Measurements from ENCODE around the gene MYO1E.
"Not testable (repeated sequence)": the region's sequence is repeated elsewhere in the genome, so short reads cannot be mapped to it uniquely, and the experiment has no call there.

Gene MYO1E

DNA sequence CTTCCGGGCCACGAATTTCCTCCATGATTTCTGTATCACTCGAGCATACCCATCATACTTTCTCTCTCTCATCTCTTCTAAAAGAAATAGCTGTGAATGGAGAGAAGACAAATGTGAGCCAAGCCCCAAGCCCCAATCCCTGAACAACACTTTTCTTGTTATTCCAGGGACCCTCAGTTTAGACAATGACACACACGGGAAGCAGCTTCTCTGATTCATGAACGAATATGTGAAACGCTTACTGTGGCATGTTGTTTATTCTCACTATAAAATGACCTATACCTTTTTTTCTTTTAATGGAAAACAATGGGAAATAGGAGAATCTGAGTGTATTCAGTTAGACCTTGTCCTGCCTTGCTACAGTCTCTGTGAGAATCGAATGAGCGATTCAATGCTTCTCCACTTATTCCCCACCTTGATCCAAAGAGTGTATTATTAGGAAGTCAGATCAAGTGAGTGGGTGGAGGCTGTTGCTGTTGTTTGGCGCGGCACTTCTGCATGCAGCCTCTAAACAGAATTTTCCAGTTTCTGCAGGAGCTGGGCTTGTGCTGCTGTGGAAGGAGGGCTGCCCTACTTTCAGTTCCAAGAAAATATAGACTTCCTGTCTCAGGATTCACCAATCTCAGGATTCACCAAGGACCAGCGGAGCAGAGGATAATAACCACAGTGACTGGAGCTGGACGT, 198.4 kb downstream of the MYO1E start:
- in situ Hi-C loops (cut with HindIII; ENCODE audit: low sequenced_read_pairs), result no loop called here

DNA sequence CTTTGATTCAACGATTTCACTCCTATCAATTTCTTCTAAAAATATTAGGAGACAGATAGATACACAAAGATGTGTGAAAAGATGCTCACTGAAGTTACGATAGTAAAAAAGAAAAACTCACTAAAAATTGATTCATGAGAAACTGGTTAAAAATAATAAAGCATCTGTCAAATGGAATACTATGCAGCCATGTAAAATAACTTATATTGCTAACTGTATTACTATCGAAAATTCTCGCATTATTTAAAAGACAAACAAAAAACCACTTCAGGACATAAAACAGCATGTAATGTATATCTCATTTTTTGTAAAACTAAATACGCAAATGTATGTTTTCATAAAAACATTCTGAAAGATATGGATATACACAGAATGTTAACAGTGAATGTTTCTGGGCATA, 199.5 kb downstream of the MYO1E start:
- in situ Hi-C loops (cut with HindIII; ENCODE audit: low sequenced_read_pairs), result no loop called here

DNA sequence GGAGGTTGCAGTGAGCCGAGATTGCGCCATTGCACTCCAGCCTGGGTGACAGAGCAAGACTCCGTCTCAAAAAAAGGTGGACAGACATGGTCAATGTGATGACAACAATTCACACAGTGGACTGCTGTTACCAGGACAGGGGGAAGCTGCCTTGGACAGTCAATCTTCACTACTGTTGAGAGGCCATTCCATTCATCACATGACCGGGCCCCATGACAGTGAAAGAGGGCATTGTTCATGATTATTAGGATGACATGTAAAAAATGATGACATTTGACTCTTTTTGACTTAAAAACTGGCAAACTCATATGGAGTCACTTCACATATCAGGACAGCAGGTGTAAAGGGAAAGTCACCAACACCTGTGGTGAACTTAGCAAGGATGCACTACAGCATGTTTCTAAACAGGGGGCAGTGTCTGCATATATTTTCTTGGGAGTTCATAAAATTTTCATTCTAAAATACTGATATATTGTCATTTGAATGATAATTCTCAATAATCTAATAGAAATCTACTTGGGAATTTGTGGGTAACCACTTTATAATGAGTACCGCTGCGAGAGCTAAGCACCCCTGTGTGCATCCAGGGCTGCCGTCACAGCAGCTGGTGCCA, 200.3 kb downstream of the MYO1E start:
- in situ Hi-C loops (cut with HindIII; ENCODE audit: low sequenced_read_pairs), result no loop called here

DNA sequence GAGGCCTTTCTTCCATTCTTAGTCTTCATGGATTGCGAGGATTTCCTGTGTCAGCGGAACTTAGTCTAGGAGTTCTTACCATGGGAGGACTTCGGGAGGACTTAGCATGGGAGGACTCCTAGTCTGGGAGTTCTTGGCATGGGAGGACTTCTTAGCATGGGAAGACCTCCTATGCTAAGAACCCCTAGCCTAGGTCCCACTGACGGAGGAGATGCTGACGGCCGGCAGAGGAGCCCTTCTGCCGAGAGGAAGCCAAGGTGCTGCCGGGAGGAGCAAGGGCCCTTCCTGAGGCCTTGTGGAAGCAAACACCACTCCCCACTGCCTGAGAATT, 201.6 kb downstream of the MYO1E start:
- in situ Hi-C loops (cut with HindIII; ENCODE audit: low sequenced_read_pairs), result no loop called here

DNA sequence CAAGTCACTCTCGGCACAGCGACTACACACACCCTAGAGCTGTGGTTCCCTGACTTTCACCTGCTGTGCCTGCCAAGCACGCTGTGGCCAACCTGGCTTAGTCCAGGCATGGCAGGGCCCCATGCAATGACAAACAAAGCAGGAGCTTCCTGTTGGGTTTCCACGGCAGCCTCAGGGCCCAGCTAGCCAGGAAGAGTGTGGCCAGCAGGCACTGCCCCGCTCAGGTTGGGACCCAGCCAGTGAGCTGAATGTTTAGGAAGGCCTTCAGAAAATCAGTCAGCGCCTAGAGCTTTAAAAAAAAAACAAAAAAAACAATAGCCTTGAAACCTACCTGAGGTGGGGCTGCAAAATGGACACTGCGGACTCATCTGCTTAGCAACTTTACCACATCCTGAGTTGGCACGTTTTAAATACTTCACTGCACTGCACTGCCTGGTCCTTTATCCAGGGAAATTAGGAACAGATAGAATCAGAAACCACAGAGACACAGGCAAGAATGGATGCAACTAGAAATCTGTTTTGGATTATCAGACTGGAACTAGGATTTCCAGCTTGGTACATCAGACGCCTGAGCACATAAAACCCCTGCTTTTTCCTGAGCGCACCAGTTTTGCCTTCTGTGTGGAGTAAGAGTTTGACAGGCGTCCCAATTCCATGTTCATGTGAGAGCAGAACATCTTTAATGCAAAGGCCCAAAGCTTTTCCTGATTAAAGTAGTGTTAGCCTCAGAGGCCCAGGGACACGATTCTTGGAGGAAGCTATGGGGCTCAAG, 202.2 kb downstream of the MYO1E start:
- in situ Hi-C loops (cut with HindIII; ENCODE audit: low sequenced_read_pairs), result no loop called here

DNA sequence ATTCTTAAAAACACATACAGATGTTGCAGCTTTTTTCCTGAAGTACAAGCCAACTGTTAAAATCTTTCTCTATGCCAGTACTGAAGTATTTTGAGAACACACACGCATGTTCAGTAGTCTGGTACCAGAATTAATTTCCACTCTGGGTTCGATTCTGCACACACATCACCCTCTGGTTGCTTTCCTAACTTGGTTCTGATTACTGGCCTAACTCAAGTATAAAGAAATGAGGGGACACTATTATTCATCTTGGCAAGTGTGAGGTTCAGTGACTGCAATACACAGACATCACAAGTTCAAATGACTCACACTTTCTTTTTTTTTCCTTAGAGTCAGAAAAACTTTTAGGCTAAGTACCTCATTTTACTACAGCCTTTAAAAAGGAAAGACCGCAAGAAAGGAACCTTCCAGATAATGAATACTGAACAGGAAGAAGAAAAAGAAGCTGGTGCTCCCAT, 203.4 kb downstream of the MYO1E start:
- in situ Hi-C loops (cut with HindIII; ENCODE audit: low sequenced_read_pairs), result no loop called here

DNA sequence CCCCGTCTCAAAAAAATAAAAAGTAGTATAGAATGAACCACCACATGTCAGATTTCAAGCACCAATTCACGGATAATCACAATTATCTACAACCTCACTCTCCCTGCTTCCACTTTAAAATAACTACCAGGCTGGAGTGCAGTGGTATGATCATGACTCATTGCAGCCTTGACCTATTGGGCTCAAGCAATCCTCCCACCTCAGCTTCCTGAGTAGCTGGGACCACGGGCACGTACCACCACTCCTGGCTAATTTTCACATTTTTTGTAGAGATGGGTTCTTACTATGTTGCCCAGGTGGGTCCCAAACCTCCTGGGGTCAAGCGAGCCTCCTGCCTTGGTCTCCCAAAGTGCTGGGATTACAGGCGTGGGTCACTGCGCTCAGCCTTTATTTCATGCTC, 204.1 kb downstream of the MYO1E start:
- in situ Hi-C loops (cut with HindIII; ENCODE audit: low sequenced_read_pairs), result no loop called here

DNA sequence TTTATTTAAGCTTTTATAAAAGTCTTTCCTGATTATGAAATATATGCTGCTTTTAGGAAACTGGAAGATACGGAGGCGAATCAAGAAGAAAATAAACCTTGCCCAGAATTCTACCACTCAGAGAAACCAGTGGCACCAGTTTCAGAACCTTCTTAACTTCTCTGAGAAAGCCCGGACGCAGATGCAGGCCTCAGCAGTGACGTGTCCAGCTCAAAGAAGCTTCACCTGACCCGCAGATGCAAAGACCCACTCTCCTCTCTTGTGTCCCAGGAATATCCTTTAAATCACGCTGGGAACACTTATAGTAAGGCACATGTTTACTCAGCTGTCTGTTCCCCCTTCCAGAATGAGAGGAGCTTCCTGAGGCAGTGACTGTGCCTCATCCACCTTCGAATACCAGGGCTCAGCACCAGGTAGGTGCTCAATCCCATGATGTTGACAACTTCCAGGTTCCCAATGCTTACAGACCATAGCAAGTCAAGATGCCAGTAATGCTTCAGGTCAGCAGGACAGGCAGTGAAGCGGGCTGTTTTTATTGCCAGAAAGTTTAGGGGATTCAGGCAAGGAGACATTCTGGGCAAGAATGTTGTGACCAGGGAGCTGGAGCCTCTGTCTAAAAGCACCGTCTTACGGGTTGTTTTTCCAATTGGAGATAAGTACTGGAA, 205.9 kb downstream of the MYO1E start:
- in situ Hi-C loops (cut with HindIII; ENCODE audit: low sequenced_read_pairs), result no loop called here

DNA sequence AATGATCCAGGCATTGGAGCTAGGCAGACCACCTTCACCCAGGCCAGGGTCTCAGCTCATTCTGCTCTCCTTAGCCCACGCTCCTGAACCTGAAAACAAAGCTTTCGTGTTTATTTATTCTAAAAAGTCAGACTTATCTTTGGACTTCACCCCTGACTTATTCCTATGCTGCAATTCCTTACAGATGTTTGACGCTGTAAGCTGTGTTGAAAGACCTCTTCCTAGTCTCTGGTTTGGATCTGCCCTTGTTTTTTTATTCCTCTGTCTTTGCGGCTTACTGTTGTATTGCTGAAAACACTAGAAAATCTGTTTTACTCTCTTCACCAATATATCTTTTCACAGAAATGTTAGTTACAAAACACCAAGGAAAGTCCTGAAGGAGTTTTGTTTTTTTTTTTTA, 206.5 kb downstream of the MYO1E start:
- in situ Hi-C loops (cut with HindIII; ENCODE audit: low sequenced_read_pairs), result no loop called here

DNA sequence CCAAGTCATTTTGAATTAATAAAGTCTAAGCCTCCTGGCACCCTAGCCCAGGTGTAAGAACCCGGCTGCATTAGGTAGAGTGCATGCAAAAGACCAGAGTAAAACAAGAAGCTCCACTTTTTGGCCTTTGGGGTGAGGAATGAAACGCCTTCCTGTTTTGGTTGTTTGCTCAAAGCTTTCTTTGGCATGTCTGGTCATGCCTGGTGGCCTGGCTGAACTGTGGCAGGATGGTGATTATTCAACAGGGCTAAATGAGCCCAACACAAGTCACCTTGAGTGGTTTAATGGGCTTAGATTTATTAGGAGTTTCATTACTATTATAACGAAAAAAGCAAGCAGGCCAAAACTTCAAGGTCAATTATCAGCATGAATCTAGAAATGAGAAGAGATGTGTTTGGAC, 206.9 kb downstream of the MYO1E start:
- in situ Hi-C loops (cut with HindIII; ENCODE audit: low sequenced_read_pairs), result no loop called here

DNA sequence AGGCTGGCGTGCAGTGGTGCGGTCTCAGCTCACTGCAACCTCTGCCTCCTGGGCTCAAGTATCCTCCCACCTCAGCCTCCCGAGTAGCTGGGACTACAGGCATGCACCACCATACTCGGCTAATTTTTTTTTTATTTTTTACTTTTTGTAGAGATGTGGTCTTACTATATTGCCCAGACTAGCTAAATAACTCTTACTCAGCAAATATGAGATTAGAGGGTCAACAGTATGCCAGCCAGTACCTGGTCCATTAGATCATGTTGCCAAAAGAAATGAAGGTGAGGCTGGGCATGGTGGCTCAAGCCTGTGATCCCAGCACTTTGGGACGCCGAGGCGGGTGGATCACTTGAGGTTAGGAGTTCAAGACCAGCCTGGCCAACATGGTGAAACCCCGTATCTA, 210.6 kb downstream of the MYO1E start:
- in situ Hi-C loops (cut with HindIII; ENCODE audit: low sequenced_read_pairs), result not testable (repeated sequence)

DNA sequence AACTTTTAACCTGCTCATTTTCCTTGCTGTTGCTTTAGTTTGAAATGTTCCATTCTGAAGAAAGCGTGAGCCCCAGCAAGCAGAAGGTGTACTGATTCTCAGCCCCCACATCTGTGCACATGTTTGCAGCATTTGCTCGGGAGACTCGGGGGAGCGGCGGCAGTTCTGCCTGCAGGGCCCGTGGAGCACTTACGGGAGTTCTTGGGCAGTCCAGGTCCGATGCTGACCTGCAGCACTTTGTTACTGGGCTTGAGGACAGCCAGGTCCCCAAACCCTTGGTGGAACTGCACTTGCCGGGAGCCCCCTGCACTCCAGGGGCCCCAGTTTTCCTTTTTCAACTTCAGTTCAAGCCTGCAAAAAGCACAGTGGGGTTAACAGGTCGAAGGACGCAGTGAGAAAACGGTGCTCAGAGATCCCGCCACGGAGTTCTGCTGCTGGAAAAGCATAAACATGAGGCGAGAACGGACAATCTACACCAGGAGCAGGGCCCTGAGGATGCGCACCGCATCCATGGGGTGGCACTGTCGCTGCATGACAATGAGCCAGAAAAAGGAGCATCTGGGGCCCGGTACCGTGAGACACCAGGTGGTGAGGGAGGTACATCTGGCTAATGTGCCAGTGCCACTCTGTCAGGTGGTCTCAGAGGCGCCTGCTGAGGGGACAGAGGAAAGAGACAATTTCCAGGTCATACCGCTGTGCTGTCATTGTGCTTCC, 211.6 kb downstream of the MYO1E start:
- in situ Hi-C loops (cut with HindIII; ENCODE audit: low sequenced_read_pairs), result no loop called here

DNA sequence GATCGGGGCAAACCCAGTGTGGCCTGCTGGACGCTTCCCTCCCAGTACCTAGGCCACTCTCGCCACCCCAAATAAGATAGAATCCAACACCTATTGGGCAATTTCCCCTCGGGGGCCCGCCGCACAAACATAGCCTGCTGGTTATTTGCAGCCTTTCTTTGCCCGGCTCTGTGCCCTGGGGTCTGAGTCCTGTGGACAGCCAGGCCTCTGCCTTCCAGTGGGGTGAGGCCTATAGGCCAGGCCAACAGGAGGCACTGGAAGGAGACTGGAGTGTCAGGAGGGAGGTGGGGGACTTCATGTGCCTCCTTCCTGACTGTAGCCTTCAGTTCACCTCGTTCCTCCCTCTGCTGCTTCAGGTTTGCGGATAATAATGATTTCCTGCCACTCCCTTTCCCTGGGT, 213.5 kb downstream of the MYO1E start:
- in situ Hi-C loops (cut with HindIII; ENCODE audit: low sequenced_read_pairs), result no loop called here

DNA sequence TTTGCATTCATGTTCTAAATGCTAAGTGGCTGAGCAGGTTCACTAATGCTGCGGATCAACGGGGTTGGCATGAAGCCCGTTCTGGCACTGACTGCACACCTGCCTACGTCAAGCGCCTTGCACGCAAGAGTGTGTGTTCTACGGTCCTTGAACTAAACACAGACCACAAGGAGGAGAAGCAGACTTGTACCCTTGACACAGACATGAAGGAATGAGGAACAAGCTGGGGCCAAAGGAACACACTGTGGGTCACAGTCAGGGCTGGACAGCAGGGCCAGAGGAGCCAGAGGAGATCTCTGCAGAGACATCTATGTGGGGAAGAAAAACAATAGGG, 214.0 kb downstream of the MYO1E start:
- in situ Hi-C loops (cut with HindIII; ENCODE audit: low sequenced_read_pairs), result no loop called here

DNA sequence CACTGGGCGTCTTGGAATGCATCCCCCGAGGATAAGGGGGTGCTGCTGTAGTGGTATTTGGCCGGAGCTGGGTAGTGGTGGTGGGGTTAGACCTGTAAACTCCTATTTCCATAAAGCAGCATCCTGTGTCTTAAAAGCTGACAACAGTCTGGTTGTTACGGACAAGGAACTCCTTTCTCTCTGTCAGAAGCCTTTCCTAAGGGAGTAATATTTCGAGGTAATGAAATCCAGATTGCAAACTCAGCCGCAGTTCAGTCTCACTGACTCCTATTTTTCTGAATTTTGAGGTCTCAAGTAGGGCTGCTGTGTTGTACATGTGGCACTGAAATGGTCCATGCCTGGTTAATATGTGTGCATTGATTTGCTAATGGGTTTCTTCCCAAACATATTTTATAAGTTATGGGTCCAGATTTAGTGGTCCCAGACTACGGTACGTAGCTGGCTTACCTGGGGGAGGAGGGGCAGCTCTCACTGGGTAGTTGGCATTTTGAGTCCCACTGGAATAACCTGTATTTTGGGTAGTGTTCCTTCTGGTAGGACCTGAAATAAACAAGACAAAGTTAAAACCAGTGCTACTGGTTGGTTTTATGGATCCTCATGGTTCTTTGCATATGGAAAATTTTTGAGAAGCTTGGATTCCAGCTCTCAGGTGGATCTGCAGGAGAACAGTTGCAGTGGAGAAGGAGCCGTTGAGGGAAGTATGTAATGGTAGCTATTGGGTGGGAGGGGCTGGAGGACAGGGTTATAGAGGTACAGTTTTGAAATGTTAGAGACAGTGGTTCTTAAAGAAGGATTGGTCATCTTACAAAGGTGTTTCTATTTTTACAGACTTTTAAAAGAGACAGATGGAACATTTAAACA, 214.6 kb downstream of the MYO1E start:
- in situ Hi-C loops (cut with HindIII; ENCODE audit: low sequenced_read_pairs), result no loop called here

DNA sequence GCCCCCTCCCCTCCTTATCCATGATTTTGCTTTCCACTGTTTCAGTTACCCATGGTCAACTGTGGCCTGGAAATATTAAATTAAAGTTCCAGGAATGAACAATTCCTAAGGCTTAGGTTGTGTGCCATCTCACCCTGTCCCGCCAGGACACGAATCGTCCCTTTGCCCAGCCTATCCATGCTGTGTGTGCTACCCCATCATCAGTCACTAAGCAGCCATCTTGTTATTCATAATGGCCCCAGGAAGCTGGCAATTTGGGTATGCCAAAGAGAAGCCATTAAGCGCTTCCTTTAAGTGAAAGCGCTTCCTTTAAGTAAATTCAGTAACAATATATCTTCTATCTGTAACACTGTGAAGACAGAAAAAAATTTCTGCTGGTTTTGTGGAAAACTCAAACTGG, 215.3 kb downstream of the MYO1E start:
- in situ Hi-C loops (cut with HindIII; ENCODE audit: low sequenced_read_pairs), result no loop called here

DNA sequence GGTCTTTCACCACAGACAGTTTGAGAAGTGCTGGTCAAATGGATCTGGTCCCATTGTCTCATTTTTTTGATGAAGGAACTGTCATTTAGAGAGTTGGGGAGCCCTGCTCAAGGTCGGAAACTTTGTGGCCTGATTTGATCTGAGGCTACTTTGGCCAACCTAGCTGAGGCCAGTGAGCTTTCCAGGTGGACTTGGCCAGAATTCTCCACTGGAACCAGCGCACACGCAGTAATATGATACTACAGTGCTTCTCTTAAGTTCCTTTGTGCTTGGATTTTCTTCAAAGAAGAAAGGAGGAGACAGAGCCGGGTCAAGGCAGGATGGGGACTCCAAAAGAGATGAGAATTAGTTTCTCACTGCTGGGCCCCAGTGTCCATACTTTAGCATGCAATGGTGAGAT, 217.2 kb downstream of the MYO1E start:
- in situ Hi-C loops (cut with HindIII; ENCODE audit: low sequenced_read_pairs), result no loop called here

DNA sequence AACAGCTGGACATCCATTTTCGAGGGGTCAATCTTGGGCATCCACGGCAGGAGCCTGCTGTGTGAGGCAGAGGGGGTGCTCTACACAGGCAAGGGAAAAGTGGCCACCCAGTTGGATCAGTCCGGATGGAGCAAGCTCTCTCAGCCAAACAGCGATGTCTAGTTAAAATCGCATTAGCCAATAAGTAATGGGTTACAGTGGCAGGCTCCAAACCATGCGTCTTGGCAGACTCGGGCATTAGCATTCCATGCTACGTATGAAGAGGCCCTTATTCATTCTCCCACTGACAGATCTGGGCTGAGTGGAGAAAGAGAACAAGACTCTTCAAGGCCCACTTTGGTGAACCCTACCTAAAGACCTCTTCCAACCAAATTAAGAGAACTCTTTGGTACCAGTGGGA, 218.4 kb downstream of the MYO1E start:
- in situ Hi-C loops (cut with HindIII; ENCODE audit: low sequenced_read_pairs), result no loop called here

DNA sequence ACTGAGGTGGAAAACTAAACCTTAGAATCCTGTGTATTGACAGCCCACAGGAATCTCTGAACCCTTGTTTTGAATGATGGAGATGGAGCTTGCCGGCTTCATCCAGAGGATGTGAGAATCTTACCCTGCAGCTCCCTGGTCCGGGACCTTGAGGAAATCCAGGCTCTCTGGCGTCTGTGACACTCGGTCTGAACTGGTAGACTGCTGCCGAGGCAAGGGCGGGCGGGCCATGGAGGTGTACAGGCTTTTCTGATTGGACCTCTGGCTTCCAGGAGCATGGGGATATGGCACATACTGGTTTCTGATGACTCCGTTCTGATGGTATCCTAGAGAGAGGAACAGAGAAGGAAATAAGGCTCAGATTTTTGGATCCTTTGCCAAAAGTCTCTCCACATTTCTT, 219.2 kb downstream of the MYO1E start:
- in situ Hi-C loops (cut with HindIII; ENCODE audit: low sequenced_read_pairs), result no loop called here

DNA sequence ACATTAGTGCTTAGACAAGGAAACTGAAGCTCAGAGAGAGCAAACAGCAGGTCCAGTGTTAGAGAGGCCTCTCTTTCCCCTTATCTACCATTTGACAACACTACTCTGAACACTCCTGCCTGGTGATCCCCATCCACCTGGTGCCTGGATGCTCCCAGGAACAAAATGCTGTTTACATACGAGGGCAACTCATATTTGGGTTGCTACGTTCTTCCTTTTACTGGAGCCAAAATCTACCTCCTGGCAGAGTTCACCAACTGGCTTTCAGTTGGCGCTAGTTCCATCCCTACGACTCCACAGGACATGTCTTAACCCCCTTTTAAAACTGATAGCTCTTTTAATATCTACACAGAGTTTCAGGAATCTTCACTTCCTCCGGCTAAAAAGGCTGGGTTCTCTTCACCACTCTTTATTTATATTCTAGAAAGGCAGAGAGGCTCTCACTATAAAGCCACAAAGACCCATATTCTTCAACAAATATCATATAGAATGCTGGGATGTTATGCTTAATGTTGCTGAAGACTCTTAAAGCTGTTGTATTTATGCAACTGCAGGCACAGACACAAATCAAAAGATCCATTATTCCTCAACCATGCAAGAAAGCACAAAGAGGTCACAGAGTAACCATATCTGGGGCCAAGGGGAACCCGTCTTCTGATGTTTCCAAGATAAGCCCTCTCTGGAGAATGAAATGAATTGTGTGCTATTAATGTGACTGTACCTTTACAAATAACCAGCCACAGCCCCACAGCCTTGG, 219.8 kb downstream of the MYO1E start:
- in situ Hi-C loops (cut with HindIII; ENCODE audit: low sequenced_read_pairs), result no loop called here

Data from endothelial cell of hepatic sinusoid (primary cell).